Measurements from ENCODE around the gene RGN. TPM values are rescaled to one million over a fixed set of nuclear protein-coding genes. Genes with fewer than 3 reads are reported as not detected.

Gene RGN
- 0.09 TPM in 1 of 5 replicates, not detected in the others for total RNA-seq (2022; extraction: Qiagen RNA extraction; ENCODE audit: low read depth)

DNA sequence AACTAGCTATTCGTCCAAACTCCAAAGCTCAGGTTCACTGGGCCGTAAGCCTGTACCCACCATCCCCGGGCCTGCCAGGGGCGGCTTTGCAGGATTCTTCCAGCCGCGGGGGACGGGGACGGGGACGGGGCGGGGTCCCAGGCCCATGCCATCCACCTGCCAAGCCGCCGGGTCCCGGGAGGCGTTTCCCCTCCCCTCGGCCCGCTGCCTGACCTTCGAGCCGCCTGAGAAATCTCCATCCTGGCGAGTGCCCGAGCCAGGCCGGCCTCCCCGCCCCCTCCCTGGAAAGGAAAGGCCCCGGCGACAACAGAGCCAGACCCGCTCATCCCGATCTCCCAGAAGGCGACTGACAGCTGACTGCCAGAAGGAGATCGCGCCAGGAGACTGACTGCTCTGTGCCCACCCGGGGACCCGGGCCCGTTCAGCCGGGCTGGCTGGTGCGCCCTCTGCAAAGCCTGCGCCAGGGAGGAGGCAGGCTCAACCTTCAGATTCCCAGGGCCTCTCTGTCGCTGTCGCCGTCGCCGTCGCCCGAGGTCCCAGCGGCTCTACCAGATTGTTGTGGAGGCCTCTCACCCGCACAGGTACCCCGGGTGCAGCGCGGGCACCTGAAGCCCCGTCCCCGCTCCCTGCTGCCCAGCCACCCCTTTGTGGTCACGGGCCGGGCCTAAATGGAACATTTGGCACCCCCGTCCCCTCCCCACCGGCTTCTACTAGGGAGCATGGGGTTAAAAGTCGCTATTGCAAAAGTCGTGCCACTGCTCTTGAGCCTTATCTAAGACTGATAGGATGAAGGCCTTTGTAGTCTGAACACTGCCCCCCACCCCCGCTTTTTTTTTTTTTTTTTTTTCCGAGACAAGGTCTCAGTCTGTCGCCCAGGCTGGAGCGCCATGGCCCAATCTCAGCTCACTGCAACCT lies at the start of gene RGN:
TSS of gene RGN (plus strand) at position 315 of the 915 bp plus-strand sequence. CDS start 2,702 bp downstream, outside the sequence.

Other genes with a start within 250 kb of the RGN start
- gene RP2, start 241.4 kb upstream of the RGN start, total RNA-seq (2022; extraction: Qiagen RNA extraction; ENCODE audit: low read depth) = 7.5 to 12.4 TPM (median 11.3 TPM) in 5 replicates
- 9.0 to 13.0 TPM (median 12.4 TPM) in 5 replicates for gene JADE3, start 166.0 kb upstream of the RGN start, total RNA-seq (2022; extraction: Qiagen RNA extraction; ENCODE audit: low read depth)
- 160 to 183 TPM (median 166 TPM) in 5 replicates for gene NDUFB11, start 66.3 kb downstream of the RGN start, total RNA-seq (2022; extraction: Qiagen RNA extraction; ENCODE audit: low read depth)
- gene RBM10, start 66.8 kb downstream of the RGN start, total RNA-seq (2022; extraction: Qiagen RNA extraction; ENCODE audit: low read depth) = 30.5 to 41.1 TPM (median 37.6 TPM) in 5 replicates
- gene UBA1, start 115.4 kb downstream of the RGN start, total RNA-seq (2022; extraction: Qiagen RNA extraction; ENCODE audit: low read depth) = 165 to 203 TPM (median 189 TPM) in 5 replicates
- 90.7 to 114 TPM (median 107 TPM) in 5 replicates for gene CDK16, start 140.2 kb downstream of the RGN start, total RNA-seq (2022; extraction: Qiagen RNA extraction; ENCODE audit: low read depth)
- gene USP11, start 154.6 kb downstream of the RGN start, total RNA-seq (2022; extraction: Qiagen RNA extraction; ENCODE audit: low read depth) = 48.7 to 57.2 TPM (median 52.6 TPM) in 5 replicates